ENCODE results near the gene STRIP1.

- TF ChIP-seq CTCF (conservative IDR thresholded peaks at IDR 0.05; ENCODE audit: low read length) (no peak), EZH2phosphoT487 (IDR thresholded peaks at IDR 0.05; ENCODE audit: borderline replicate concordance) (no peak)
Observed at GRCh38 chr1:109997204-109997866, 37.1 kb upstream of the STRIP1 start.
